GM18526 (cell line): Measurements from ENCODE around the gene PGLYRP2.

Experiments
- POLR2A ChIP-seq: IDR thresholded peaks from 3 replicates; pipeline ENCODE4 v1.6.1; 2011; ENCODE audit not compliant: insufficient read length; ENCODE audit errors: extremely low read depth

PGLYRP2 gene

GRCh38 chr19:15498910-15499309 lies 19.6 kb upstream of the PGLYRP2 start:
- no peak for TF ChIP-seq POLR2A

DNA sequence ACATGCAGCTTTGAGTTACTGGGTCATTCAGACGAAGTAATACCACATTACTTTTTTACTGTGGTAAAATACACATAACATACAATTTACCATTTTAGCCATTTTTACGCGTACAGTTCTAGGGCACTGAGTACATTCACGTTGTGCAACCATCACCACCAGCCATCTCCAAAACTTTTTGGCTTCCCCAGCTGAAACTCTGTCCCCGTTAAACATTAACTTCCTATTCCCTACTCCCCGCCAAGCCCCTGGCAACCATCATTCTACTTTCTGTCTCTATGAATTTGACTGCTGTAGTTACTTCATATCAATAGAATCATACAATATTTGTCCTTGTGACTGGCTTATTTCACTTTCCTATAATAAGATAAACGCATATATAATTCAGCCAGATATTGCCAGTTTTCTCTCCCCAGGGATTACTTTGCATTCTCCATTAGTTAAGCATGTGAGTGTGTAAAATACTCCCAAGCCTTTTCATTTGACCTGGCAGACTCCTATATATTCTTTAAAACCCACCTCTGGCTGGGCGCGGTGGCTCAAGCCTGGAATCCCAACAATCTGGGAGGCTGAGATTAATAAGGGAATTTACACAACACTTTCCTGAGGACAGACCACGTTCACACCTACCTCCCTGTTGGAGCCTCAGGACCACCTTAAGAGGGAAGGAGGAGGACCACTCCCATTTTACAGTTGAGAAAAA lies 19.0 kb upstream of the PGLYRP2 start:
- no peak for TF ChIP-seq POLR2A

DNA sequence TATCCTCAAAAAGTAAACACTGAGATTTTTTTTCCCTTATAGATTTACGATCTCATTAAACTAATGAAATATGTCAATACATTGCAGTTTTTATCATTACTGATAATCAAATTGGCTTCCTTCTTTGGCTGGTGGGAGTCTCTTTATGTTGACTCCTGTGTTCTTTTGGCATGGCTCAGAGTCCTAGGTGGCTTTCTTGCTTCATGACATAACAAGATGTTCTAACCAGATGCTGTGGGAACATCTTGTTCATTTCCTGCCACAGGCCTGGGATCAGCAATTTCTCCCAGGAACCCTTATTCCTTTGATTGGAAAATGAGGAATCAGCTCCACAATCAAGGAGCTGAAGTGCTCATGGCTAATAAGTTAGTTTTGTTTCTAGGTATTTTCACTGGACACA lies 15.8 kb upstream of the PGLYRP2 start:
- TF ChIP-seq POLR2A, result no peak

GRCh38 chr19:15488489-15489226 lies 9.4 kb upstream of the PGLYRP2 start:
- no peak for TF ChIP-seq POLR2A

GRCh38 chr19:15487038-15487437 lies 7.7 kb upstream of the PGLYRP2 start:
- no peak for TF ChIP-seq POLR2A

GRCh38 chr19:15476325-15476724 lies 3.0 kb downstream of the PGLYRP2 start:
- no peak for TF ChIP-seq POLR2A

DNA sequence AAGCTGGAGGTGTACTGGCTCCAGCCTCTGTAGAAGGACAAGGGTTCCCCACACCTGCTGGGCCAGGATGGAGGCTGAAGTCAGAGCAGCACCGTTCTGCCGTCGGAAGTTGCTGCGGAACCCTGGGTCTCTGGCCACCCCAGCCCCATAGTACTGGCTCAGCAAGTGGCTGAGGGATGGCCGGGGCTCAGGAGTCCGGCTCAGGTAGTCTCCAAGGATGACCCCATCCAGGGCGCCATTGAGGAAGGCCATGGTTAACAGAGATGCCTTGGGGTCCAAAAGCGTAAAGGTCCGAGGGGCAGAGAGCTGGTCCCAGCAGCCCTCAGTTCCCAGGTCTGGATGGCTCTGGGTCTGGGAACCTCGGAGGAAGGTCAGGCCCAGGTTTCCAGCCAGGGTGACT lies 3.7 kb downstream of the PGLYRP2 start:
- TF ChIP-seq POLR2A, result no peak

- TF ChIP-seq POLR2A, result no peak
Measured at GRCh38 chr19:15475169-15475568, 4.1 kb downstream of the PGLYRP2 start.

DNA sequence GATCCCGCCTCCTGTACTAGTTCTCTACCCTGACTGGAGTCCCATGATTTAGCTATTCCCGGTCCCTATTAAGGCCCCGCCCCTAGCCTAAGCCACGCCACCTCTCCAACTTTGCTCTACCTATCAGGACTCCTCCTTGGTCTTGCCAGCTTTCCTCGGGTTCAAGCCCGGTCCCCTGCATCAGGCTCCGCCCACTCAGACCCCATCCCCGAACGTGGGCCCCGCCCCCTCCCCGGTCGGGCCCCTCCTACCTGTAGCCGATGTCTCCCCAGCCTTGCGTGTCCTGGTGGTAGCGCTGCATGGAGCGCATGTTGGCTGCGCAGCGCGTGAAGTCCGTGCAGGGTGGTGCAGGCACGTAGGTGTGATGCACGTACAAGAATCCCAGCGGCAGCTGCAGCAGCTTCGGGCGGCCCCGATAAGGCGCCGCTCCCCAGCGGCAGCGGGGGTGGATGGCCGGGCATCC lies 7.6 kb downstream of the PGLYRP2 start:
- no peak for TF ChIP-seq POLR2A

GRCh38 chr19:15469513-15470297 lies 9.6 kb downstream of the PGLYRP2 start:
- no peak for TF ChIP-seq POLR2A

DNA sequence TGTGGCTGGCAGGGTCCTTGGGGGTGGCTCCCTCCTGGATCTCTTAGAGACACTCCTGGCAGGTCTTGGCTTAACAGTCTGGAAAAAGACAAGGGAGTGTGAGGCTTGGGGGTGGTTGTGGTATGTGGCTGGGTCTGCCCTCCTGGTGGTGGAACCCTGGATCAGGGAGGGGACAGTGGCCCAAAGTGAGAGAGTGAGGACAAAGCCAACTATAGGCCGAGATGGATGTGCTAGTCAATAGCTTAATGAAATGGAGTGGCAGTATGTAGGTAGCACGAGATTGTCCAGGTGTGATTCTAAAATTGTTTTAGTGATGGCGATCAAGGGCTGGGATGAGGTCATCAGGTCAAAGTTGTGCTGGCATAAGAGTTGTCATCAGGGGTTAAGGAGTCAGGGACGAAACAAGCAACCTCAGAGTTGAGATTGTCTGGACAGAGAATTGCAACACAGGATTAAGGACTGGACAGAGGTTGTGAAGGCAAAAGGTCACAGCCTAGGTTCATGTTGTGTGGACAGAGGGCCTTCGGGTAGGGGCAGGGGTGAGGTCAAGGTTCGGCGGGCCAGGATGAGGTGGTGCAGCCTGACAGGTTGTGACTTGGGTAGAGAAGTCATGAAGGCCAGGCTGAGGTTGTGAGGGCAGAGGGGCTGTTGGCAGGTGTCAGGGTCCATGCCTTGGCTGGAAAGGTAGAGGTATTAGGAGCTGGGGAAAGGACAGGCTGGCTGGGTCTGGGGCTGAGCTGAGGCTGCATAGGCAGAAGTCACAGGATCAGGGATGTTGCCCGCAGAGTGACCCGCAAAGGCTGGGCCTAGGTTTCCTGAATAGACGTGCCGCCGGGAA lies 10.4 kb downstream of the PGLYRP2 start:
- no peak for TF ChIP-seq POLR2A

DNA sequence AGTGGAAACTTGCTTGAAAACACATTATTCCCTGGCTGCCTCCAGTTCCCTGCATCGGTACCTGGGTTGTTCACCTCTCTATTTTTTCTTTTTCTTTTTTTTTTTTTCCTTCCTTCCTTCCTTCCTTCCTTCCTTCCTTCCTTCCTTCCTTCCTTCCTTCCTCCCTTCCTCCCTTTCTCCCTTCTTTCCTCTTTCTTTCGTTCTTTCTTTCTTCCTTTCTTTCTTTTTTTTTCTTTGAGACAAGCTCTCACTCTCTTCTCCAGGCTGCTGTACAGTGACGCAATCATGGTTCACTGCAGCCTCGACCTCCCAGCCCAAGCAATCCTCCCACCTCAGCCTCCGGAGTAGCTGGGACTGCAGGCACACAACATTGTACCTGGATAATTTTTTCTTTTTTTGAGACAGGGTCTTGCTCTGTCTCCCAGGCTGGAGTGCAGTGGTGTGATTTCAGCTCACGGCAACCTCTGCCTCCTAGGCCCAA lies 11.5 kb downstream of the PGLYRP2 start:
- no peak for TF ChIP-seq POLR2A

DNA sequence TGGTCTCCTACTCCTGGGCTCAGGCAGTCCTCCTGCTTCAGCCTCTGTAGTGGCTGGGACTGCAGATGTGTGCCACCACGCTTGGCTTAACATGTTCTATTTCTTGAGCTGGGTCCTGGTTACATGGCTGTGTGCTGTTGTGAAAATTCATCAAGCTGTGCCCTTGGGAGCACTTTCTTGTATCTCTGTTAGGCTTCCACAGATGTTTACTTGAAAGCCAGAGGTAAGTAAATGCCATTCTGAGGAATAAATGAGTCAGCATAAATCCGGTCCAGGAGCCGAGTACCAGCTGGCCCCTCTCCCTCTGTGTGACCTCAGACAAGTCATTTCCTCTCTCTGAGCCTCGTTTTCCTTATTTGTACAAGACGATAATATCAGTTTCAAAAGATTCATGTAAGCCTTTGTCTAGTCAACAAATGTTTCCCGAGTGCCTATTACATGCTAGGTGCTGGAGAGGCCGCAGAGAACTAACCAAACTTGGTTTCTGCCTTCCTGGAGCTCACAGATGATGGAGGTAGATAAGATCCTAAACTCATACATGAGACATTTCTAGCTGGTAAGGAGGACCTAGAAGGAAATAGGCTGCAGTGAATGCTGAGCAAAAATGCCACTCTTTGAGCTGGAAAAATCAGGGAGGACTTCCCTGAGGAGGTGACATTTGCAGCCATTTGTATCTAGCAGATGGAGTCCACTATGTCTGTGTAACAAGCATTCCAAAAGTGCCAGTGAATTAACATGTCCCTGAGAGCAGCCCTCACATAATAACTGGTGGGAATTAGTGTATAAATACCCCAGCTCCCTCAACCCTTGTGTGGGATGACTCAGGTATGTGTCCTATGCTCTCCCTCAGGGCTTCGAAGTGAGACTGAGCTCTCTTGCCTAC lies 12.2 kb downstream of the PGLYRP2 start:
- no peak for TF ChIP-seq POLR2A
